Panc1 (cell line): ENCODE data around the gene CREBZF. TPM values are rescaled to one million over a fixed set of nuclear protein-coding genes. Genes with fewer than 3 reads are reported as not detected.
A peak's percentile ranks its signal among the peaks of the same experiment; 100 is the strongest.

Source experiments
- ATAC-seq: fragments of 200-7000 bp; cut with Tn5 transposase; 2 replicates; pipeline ENCODE4 v1.9.1; 2020; ENCODE audit warnings: mild to moderate bottlenecking, moderate library complexity
- BruUV-seq: library from RNA; stranded (reverse); fragments of 400-500 nt; replicated peaks from 2 replicates; lab custom pipeline; 2021; lab: Mats Ljungman, UMichigan
- CTCF ChIA-PET: fragments of 300-600 bp; sonication (Branson Sonifier 250); formaldehyde crosslinking; loops from one replicate; lab custom pipeline; 2022; ENCODE audit warnings: antibody characterized with exemption; lab: Charles Lee
- POLR2A ChIA-PET: fragments of 300-600 bp; sonication (Branson Sonifier 250); formaldehyde crosslinking; loops from one replicate; lab custom pipeline; 2022; ENCODE audit warnings: antibody characterized with exemption; lab: Charles Lee
- DNase-seq: peaks from one replicate; pipeline ENCODE4 v3.0.0-alpha.2; 2010; ENCODE audit warnings: low read depth, low spot score
- H3K27ac ChIP-seq: 2 replicates; pipeline ENCODE4 v1.5.1; 2011; ENCODE audit warnings: mild to moderate bottlenecking, low read length, inconsistent platforms
- H3K27me3 ChIP-seq: fragments of 200-500 bp; sonication (Bioruptor generic); 2 replicates; pipeline ENCODE4 v1.6.0; 2014; ENCODE audit warnings: low read length, inconsistent platforms; ENCODE audit not compliant: control insufficient read depth, insufficient read depth
- H3K36me3 ChIP-seq: fragments of 200-500 bp; sonication (Bioruptor generic); 2 replicates; pipeline ENCODE4 v1.5.1; 2014; ENCODE audit warnings: inconsistent platforms, mild to moderate bottlenecking, low read length, moderate library complexity; ENCODE audit not compliant: control insufficient read depth, insufficient read depth
- H3K4me1 ChIP-seq: 2 replicates; pipeline ENCODE4 v1.5.1; 2011; ENCODE audit warnings: inconsistent platforms, mild to moderate bottlenecking, low read length, moderate library complexity; ENCODE audit not compliant: control insufficient read depth, insufficient read depth
- H3K4me3 ChIP-seq, 2 experiments: 2 replicates each; pipeline ENCODE4 v1.5.1; 2011 to 2012; ENCODE audit warnings: low read depth in 2 of 2, low read length in 2 of 2, mild to moderate bottlenecking in 2 of 2, inconsistent platforms in 1 of 2, moderate library complexity in 1 of 2
- H3K9me3 ChIP-seq: fragments of 200-500 bp; sonication (Bioruptor generic); 2 replicates; pipeline ENCODE4 v1.5.1; 2014; ENCODE audit warnings: low read depth, mild to moderate bottlenecking, inconsistent platforms, low read length, moderate library complexity; ENCODE audit not compliant: control insufficient read depth, insufficient read depth
- POLR2AphosphoS5 ChIP-seq: IDR thresholded peaks from 2 replicates; pipeline ENCODE4 v1.6.1; 2012; ENCODE audit warnings: mild to moderate bottlenecking, low read depth, low read length, moderate library complexity
- SIN3A ChIP-seq: IDR thresholded peaks from 2 replicates; pipeline ENCODE4 v1.6.1; 2012; ENCODE audit warnings: low read depth, mild to moderate bottlenecking, low read length, moderate library complexity, borderline replicate concordance; ENCODE audit not compliant: insufficient read depth
- TCF7L2 ChIP-seq: IDR thresholded peaks from 2 replicates; pipeline ENCODE4 v1.6.1; 2011; ENCODE audit warnings: mild to moderate bottlenecking, low read depth, low read length, inconsistent platforms
- in situ Hi-C: cut with HindIII; loops from 2 replicates; pipeline ENCODE4 v1.10.0; 2016; ENCODE audit warnings: low sequenced_read_pairs, low pct_unique_long_range_greater_than_20kb
- intact Hi-C: fragments of 100-400 bp; cut with micrococcal nuclease; formaldehyde crosslinking; loops from one replicate; pipeline ENCODE4 v1.10.0; 2022; ENCODE audit not compliant: unreplicated experiment
- total RNA-seq: library from RNA; stranded (reverse); gene quantifications from one replicate; pipeline ENCODE4 v1.2.1, GENCODE V29; 2021; ENCODE audit not compliant: unreplicated experiment
- TF ChIP-seq, protein P1 (sequence below): fragments of 450-650 bp; IDR thresholded peaks from 2 replicates; pipeline ENCODE4 v1.5.1; 2017; ENCODE audit warnings: mild to moderate bottlenecking
- TF ChIP-seq, protein P2 (sequence below), 2 experiments: IDR thresholded peaks; 2 replicates each; pipeline ENCODE4 v1.6.1; 2011 to 2012; ENCODE audit warnings: low read depth in 2 of 2, control low read depth in 1 of 2, low read length in 1 of 2, mild to moderate bottlenecking in 1 of 2, moderate library complexity in 1 of 2; ENCODE audit not compliant: insufficient read depth in 1 of 2

Gene CREBZF
- total RNA-seq, 1 experiment from 2014 or later = 75.8 TPM

DNA sequence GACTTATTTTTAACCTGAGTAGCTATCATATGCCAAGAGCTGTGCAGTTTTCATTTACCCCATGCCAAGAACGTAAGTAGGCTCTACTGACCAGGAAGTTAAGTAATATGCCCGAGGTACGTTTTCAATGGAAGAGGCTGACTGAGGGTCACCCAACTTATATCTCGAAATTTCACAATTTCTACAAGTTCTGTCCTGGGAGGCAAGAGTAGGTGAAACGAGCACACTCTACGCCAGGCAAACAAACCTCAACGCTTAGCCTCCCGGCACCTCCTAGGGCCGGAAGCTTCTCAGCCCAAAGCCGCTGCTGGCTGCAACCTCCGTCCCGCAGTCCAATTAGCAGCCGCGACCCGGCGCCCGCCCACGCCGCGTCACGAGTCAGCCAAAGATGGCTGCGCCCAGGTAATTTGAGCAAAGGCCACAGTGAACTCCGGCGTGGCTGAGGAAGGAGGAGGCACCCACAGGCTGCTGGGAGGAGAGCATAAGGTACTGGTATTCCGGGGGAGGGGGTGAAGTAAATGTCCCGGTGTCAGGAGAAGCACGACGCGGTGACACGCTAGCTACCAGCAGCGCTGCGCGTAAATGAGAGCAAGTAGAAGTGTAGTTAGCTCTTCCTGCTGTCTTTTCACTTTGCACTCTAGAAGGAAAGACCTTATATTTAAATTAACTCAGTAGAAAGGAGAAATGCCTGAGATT, 17.2 kb downstream of the CREBZF start, which contains the start of gene TMEM126A:
TMEM126A (plus strand) TSS at position 364 of the 696 bp plus-strand sequence. CDS start 2,289 bp downstream, outside the sequence.
- ATAC-seq (peak; percentile 98), DNase-seq (peak; percentile 72)
- H3K4me3 ChIP-seq = peak within 1 kb of the TSS; percentile 75 to 90
- H3K27ac ChIP-seq = peak within 1 kb of the TSS; percentile 97
- no peaks in the 10 kb centered on the region for H3K27me3 ChIP-seq
- in situ Hi-C loops = no loop called here
- no peaks in the 10 kb centered on the region for H3K36me3 ChIP-seq
- TF ChIP-seq POLR2AphosphoS5 (peak; percentile 89), TCF7L2 (0 out of 2 replicates have a peak, but pooled peaks have one; percentile 40)
- TF ChIP-seq, protein P1, sequence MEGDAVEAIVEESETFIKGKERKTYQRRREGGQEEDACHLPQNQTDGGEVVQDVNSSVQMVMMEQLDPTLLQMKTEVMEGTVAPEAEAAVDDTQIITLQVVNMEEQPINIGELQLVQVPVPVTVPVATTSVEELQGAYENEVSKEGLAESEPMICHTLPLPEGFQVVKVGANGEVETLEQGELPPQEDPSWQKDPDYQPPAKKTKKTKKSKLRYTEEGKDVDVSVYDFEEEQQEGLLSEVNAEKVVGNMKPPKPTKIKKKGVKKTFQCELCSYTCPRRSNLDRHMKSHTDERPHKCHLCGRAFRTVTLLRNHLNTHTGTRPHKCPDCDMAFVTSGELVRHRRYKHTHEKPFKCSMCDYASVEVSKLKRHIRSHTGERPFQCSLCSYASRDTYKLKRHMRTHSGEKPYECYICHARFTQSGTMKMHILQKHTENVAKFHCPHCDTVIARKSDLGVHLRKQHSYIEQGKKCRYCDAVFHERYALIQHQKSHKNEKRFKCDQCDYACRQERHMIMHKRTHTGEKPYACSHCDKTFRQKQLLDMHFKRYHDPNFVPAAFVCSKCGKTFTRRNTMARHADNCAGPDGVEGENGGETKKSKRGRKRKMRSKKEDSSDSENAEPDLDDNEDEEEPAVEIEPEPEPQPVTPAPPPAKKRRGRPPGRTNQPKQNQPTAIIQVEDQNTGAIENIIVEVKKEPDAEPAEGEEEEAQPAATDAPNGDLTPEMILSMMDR = no peak
- H3K4me1 ChIP-seq = peaks cover 22% of the 10 kb centered on the region
- ChIA-PET POLR2A (interaction anchor here (0.6 to 1.1 kb wide), 7 partner anchors 8 to 85 kb away, joined by 3 to 5 read pairs (median 3); partner anchors contain the start of gene TMEM126B), CTCF (no interaction called here)
- intact Hi-C loops = no loop called here
- no peaks in the 10 kb centered on the region for H3K9me3 ChIP-seq
- no TSS peak for BruUV-seq

DNA sequence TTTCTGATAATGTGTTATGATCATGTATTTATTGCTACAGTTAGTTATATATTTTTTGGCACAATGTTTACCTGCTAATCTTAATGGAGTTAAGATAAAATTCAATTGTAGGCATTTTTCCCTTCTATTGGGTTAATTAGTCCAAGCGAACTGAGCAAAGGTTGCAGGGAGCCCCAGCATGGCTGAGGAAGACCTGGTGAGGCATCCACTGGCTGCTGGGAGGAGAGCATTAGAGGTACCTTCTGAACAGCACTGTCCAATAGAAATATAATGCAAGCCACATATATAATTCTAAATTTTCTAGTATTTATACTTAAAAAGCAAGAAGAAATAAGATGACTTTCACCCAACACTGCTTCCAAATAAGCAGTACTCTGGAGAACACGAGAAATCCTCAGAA, 17.9 kb downstream of the CREBZF start:
- no peaks in the 10 kb centered on the region for H3K9me3 ChIP-seq
- intact Hi-C loops (no loop called here), in situ Hi-C loops (no loop called here)
- peak overlapping the region; percentile 75 to 90 for H3K4me3 ChIP-seq
- peaks cover 23% of the 10 kb centered on the region for H3K4me1 ChIP-seq
- ChIA-PET POLR2A (interaction anchor here (0.6 to 1.1 kb wide), 4 partner anchors 9 to 14 kb away, joined by 3 to 5 read pairs (median 4); no protein-coding TSS in a partner anchor), CTCF (no interaction called here)
- DNase-seq = no peak
- no peaks in the 10 kb centered on the region for H3K36me3 ChIP-seq
- ATAC-seq = no peak; the same call in 1 of the 2 replicates
- peak overlapping the region; percentile 97 for H3K27ac ChIP-seq
- no TSS peak for BruUV-seq
- TF ChIP-seq, protein P1 = no peak
- TF ChIP-seq TCF7L2 (no peak), POLR2AphosphoS5 (no peak), SIN3A (no peak)
- TF ChIP-seq, protein P2, sequence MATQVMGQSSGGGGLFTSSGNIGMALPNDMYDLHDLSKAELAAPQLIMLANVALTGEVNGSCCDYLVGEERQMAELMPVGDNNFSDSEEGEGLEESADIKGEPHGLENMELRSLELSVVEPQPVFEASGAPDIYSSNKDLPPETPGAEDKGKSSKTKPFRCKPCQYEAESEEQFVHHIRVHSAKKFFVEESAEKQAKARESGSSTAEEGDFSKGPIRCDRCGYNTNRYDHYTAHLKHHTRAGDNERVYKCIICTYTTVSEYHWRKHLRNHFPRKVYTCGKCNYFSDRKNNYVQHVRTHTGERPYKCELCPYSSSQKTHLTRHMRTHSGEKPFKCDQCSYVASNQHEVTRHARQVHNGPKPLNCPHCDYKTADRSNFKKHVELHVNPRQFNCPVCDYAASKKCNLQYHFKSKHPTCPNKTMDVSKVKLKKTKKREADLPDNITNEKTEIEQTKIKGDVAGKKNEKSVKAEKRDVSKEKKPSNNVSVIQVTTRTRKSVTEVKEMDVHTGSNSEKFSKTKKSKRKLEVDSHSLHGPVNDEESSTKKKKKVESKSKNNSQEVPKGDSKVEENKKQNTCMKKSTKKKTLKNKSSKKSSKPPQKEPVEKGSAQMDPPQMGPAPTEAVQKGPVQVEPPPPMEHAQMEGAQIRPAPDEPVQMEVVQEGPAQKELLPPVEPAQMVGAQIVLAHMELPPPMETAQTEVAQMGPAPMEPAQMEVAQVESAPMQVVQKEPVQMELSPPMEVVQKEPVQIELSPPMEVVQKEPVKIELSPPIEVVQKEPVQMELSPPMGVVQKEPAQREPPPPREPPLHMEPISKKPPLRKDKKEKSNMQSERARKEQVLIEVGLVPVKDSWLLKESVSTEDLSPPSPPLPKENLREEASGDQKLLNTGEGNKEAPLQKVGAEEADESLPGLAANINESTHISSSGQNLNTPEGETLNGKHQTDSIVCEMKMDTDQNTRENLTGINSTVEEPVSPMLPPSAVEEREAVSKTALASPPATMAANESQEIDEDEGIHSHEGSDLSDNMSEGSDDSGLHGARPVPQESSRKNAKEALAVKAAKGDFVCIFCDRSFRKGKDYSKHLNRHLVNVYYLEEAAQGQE (IDR thresholded peaks at IDR 0.05; ENCODE audit: insufficient read depth in 1 of 2, low read depth in 2 of 2, low read length in 1 of 2) = no peak
- no peaks in the 10 kb centered on the region for H3K27me3 ChIP-seq
